Measurements from ENCODE around the gene DRC1. TPM values are rescaled to one million over a fixed set of nuclear protein-coding genes. Genes with fewer than 3 reads are reported as not detected.

Gene DRC1
- total RNA-seq, 4 donors from 2014 or later: not detected

DNA sequence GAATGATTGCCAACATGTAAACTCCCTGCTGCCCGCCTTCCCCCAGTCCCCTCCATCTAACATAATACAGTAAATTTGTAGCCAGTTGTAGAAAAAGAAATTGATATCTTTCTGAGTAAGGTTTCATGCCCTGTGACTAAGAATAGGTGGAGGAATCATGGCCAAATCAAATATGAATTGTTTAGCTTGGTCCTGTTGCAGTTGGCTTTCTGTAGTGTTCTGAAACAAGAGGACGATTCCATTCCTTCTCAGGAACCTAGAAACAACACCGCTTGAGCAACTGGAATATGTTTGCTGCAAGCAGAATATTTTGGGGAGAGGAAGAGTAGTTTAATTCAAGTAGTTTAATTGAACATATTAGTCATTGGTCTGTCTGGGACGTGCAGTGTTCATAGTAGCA lies 7.0 kb upstream of the DRC1 start:
- no peak for DNase-seq (ENCODE audit: low spot score in 2 of 2)
- no peak for TF ChIP-seq POLR2A (IDR thresholded peaks at IDR 0.05)
- TF ChIP-seq, protein P1, sequence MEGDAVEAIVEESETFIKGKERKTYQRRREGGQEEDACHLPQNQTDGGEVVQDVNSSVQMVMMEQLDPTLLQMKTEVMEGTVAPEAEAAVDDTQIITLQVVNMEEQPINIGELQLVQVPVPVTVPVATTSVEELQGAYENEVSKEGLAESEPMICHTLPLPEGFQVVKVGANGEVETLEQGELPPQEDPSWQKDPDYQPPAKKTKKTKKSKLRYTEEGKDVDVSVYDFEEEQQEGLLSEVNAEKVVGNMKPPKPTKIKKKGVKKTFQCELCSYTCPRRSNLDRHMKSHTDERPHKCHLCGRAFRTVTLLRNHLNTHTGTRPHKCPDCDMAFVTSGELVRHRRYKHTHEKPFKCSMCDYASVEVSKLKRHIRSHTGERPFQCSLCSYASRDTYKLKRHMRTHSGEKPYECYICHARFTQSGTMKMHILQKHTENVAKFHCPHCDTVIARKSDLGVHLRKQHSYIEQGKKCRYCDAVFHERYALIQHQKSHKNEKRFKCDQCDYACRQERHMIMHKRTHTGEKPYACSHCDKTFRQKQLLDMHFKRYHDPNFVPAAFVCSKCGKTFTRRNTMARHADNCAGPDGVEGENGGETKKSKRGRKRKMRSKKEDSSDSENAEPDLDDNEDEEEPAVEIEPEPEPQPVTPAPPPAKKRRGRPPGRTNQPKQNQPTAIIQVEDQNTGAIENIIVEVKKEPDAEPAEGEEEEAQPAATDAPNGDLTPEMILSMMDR (IDR thresholded peaks at IDR 0.05): no peak
- intact Hi-C loops (cut with DNase I; ENCODE audit: low total_unique reads): no loop called here
- H3K4me3 ChIP-seq (ENCODE audit: low read depth, poor library complexity, severe bottlenecking): no peak overlapping the region
- WGBS, 2 donors: 78 to 86% methylated on average over 4 of the region's 4 CpGs

DNA sequence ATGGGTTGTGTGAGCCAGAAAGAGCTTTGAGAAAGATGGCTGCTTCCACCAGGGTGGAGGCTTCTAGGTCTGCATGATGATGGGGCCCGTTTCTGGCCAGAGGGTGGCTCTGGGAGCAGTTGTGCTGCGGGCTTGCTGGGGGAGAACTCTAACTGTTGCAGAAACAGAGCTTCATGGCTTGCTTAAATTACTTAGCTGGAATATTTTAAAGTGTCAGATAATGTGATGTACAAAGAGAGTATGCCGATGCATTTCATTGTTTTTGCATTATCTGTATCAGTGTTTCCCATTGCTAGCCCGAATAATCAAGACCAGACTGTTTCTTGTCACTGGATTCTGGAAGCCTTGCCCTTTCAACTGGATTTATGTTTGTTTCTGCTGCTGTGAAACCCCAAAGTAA lies 6.3 kb upstream of the DRC1 start:
- no peak overlapping the region for H3K4me3 ChIP-seq (ENCODE audit: low read depth, poor library complexity, severe bottlenecking)
- DNase-seq (ENCODE audit: low spot score in 2 of 2): no peak
- 61 to 65% methylated on average over 4 of the region's 4 CpGs for WGBS, 2 donors
- TF ChIP-seq, protein P1 (IDR thresholded peaks at IDR 0.05): no peak
- TF ChIP-seq POLR2A (IDR thresholded peaks at IDR 0.05): no peak
- intact Hi-C loops (cut with DNase I; ENCODE audit: low total_unique reads): no loop called here

DNA sequence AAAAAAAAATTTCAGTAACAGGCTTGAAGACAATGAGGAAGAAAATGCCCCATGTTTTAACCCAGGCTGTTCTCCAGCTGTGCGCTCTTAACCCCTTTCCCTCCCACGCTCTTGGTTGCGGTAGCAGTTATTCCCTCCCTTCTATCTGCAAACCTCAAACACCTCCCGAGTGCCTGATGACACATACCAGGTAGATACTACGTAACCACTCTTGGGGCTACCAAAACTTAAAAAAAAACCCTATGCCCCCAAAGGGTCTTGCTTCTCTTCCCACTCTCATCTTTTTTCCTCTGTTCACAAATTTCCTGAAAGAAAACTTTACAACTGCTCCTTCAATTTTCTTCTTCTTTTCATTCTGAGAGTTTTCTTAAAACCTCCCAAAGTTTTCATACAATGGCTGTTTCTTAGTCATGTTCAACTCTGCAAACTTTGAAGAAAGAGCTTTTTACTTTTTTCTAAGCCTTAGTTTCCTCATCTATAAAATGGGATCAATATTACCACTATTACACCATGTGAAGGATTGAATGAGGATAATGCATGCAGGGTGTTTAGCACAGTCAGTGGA lies 4.9 kb upstream of the DRC1 start:
- WGBS, 2 donors: 84 to 95% methylated on average over 5 of the region's 5 CpGs
- intact Hi-C loops (cut with DNase I; ENCODE audit: low total_unique reads): no loop called here
- TF ChIP-seq, protein P1 (IDR thresholded peaks at IDR 0.05): no peak
- no peak for TF ChIP-seq POLR2A (IDR thresholded peaks at IDR 0.05)
- no peak overlapping the region for H3K4me3 ChIP-seq (ENCODE audit: low read depth, poor library complexity, severe bottlenecking)
- no peak for DNase-seq (ENCODE audit: low spot score in 2 of 2)

DNA sequence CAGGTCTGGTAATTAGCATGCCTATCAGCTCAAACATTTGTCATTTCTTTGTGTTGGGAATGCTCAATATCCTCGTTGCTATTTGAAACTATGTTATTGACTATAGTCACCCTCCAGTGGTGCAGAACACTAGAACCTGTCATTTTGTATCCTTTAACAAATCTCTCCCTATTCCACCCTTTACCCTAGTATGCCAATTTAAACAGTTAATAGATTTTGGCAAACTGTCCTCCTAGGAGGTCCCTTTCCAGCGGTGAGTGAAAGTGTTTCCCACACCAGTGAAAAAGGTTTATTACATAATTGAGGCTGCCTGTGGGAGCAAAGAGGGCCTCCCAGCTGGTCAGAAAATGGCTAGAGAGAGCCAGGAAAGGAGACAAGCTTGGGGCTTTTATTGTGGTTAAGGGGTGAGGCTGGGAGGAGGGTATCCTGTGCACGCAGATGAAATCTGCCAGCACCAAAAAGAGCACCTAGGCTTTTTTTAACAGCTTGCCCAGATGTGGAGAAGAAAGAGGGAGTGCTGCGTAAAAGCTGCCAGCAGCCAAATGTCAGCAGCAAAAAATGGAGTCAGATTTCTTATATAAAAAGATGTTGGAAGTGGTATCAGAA lies 1.8 kb upstream of the DRC1 start:
- intact Hi-C loops (cut with DNase I; ENCODE audit: low total_unique reads): no loop called here
- no peak for DNase-seq (ENCODE audit: low spot score in 2 of 2)
- TF ChIP-seq, protein P1 (IDR thresholded peaks at IDR 0.05): no peak
- no peak for TF ChIP-seq POLR2A (IDR thresholded peaks at IDR 0.05)
- 34 to 42% methylated on average over 4 of the region's 4 CpGs for WGBS, 2 donors
- no peak overlapping the region for H3K4me3 ChIP-seq (ENCODE audit: low read depth, poor library complexity, severe bottlenecking)

DNA sequence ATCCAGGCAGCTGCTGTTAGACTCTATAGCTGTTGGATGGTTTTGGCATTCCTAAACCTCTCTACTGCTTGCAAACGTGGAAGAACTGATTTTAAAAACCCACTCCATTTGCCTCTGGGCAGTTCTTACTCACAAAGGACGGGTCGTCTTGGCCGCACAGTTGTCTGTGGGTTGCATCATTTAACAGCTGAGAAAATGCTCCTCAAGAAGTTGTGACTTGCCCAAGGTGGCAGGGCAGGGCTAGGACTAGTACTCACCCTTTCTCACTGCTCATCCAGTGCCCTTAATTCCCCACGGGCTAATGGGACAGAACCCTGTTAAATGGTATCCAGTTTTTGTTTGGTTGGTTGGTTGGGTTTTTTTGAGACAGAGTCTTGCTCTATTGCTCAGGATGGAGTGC lies 997 bp upstream of the DRC1 start:
- 44 to 50% methylated on average over 5 of the region's 5 CpGs for WGBS, 2 donors
- H3K4me3 ChIP-seq (ENCODE audit: low read depth, poor library complexity, severe bottlenecking): no peak overlapping the region
- no peak for TF ChIP-seq POLR2A (IDR thresholded peaks at IDR 0.05)
- TF ChIP-seq, protein P1 (IDR thresholded peaks at IDR 0.05): no peak
- intact Hi-C loops (cut with DNase I; ENCODE audit: low total_unique reads): no loop called here
- no peak for DNase-seq (ENCODE audit: low spot score in 2 of 2)

DNA sequence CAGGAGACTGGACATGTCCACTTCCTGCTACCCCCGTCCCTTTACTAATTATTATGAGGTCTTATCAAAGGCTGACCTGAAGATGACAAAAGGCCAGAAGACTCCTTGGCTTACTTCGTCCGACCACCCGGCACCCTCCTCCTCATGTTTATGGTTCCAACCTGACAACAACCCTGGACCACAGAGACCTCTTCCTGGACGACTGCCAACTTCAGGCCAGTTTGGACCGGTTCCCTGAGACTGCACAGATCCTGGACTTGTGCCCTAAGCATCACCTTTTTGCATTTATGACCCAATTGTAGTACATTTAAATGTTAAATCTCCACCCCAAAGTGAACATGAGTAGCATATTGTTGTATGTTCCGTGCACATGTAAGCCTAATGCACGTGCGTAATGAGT lies 5.8 kb downstream of the DRC1 start:
- intact Hi-C loops (cut with DNase I; ENCODE audit: low total_unique reads): no loop called here
- 77 to 79% methylated on average over 9 of the region's 9 CpGs for WGBS, 2 donors
- H3K4me3 ChIP-seq (ENCODE audit: low read depth, poor library complexity, severe bottlenecking): no peak overlapping the region
- TF ChIP-seq POLR2A (IDR thresholded peaks at IDR 0.05): no peak
- DNase-seq (ENCODE audit: low spot score in 2 of 2): no peak

Data from lower leg skin (tissue), 4 donors.